GM18519 (cell line): Measurements from ENCODE around the gene MYH11.
A peak's percentile ranks its signal among the peaks of the same experiment; 100 is the strongest.

ENCODE experiments used
- ATAC-seq: cut with Tn5 transposase; IDR thresholded peaks from one replicate; pipeline ENCODE4 v1.9.1; 2021; ENCODE audit warnings: mild to moderate bottlenecking, moderate library complexity; ENCODE audit not compliant: unreplicated experiment, low FRiP score

MYH11 gene

GRCh38 chr16:15856901-15857698 is at the start of gene MYH11:
TSS of gene MYH11 (minus strand) at chr16:15857028. CDS start at chr16:15838252, 18,776 bp downstream.
- no peak for ATAC-seq

DNA sequence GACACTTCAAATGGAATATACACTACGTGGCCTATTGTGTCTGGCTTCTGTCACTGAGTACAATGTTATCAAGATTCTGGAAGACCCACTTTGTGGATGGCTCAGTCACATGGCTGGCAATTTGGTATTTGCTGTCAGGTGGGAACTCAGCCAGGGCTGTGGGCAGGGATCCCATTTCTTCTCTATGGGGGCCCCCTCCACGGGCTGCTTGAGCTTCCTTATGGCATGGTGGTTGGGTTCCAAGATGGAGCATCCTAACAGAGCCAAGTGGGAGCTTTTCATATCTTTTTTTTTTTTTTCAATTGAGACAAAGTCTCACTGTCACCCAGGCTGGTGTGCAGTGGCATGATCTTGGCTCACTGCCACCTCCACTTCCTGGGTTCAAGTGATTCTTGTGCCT is 49.6 kb upstream of the MYH11 start:
- ATAC-seq, result no peak

- no peak for ATAC-seq
Observed at GRCh38 chr16:15903960-15904359, 47.1 kb upstream of the MYH11 start.

DNA sequence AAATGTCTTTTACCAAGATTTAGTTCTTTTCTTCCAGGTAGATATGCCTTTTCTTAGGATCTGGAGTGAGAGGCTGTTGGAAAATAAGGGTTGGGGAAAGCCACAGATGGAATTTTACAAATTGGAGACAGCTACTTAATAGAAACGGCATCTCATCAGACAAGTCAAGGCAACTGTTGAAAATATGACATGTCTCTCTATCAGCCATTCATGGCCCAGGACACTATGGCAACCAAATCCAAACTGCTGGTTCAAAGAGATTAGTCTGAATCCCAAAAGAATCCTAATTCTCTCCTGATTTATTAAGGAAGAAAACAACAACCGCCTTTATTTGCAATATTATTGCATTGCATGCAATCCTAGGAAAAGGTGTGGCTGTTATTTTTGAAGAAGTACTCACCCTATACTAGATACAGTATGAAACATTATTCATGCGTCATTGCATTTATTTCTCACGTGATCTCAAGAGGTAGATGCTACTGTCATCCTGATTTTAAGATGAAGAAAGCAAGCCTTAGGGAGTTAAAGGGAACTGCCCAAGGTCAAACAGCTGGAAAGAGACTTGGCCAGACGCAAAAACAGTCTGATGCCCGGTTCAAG is 44.2 kb upstream of the MYH11 start:
- ATAC-seq, result no peak

DNA sequence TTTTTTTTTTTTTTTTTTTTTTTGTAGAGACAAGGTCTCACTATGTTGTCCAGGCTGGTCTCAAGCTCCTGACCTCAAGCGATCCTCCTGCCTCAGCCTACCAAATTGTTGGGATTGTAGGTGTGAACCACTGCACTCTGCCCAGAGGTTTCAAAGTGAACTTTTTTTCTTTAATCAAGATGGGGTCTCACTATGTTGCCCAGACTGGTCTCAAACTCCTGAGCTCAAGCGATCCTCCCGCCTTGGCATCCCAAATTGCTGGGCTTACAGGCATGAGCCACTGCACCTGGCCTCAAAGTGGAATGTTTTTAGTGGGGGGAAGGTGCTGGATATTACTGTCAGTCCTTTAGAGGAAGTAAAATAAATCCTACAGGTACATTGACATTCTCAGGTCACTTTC is 43.5 kb upstream of the MYH11 start:
- no peak for ATAC-seq

GRCh38 chr16:15899538-15900100 is 42.8 kb upstream of the MYH11 start:
- no peak for ATAC-seq

GRCh38 chr16:15898654-15899053 is 41.8 kb upstream of the MYH11 start:
- no peak for ATAC-seq

DNA sequence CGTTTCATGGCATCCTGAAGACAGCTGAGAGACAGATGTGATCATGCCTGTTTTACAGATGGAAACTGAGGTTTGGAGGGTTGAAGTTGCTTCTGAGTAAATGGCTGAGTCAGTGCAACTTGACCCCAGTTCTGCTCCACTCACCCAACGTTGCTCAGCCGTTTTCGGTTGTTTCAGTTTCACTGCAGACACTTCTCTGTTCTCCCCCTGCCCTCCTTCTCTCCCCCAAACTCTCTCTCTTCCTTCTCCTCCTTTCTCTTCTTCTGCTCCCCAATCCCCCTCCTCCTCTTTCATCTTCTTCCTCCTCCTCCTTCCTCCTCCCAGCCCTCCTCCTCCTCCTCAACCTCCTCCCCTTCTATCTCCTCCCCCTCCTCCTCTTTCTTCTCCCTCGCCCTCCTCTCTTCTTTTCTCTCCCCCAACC is 41.0 kb upstream of the MYH11 start:
- no peak for ATAC-seq

- ATAC-seq, result no peak
Observed at GRCh38 chr16:15897121-15897780, 40.4 kb upstream of the MYH11 start.

GRCh38 chr16:15894571-15895374 is 37.9 kb upstream of the MYH11 start:
- ATAC-seq, result no peak

DNA sequence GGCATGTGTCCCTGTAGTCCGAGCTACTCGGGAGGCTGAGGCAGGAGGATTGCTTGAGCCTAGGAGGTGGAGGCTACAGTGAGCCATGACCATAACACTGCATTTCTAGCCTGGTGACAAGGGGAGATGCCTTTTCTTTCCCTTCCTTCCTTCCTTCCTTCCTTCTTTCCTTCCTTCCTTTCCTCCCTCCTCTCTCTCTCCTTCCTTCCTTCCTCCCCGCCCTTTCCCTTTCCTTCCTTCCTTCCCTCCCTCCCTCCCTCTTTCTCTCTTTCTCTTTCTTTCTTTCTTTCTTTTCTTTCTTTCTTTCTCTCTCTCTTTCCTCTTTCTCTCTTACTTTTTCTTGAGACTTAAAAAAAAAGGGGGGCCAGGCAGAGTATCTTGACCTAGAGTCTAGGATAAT is 34.7 kb upstream of the MYH11 start:
- ATAC-seq, result no peak

GRCh38 chr16:15888072-15888976 is 31.5 kb upstream of the MYH11 start, which contains the start of gene CEP20:
TSS of gene CEP20 (minus strand) at chr16:15888603. CDS start at chr16:15888585, 18 bp downstream.
- ATAC-seq, result peak; percentile 94

DNA sequence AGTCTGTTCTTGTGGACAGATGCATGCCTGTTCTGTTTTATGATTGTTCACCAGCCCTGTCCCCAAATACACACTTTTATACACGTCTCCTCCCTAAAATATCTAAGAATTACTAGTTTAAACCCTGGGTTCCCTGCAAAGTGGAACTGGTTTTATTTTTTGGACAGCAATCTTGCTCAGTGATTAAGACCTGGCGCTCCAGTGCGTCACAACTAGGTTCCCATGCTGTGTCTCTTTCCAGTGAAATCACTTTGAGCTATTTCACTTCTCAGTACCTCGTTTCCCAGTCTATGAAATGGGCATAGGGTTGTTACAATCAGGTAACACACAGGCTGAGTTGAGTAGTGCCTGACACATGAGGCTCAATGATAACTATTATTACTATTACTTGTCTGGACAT is 30.5 kb upstream of the MYH11 start:
- ATAC-seq, result no peak

DNA sequence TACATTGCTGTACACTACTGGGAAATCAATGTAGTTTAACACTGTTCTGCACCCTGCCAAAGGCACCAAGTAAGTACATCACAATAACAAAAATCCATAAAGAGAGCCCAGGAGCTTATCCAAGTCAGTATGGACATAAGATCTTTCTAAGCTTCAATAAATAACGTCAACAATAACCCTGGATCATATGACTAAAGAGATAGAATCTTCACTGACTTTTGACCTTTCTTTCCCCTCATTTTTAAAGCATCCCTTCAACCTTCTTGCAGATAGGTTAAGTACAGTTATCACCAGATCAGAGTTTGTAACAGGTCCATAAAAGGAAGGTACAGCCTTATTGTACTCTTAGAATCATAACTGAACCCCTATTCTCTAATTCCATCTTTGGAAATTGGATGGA is 29.2 kb upstream of the MYH11 start:
- ATAC-seq, result no peak

DNA sequence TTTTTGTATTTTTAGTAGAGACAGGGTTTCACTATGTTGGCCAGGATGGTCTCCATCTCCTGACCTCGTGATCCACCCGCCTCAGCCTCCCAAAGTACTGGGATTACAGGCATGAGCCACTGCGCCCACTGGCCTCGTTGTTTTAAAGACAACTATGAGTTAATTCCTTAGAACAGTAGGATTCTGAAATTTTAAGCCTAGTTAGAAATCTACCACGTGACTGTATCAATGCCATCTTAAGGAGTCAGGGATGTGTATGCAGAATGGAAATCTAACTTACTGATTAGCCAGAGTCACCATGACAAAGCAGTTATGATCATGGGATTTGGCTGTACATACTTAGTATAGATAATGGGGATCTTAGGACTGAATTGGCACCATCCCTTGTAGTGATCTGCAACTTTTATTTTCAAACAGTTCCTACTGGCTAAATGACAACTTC is 28.8 kb upstream of the MYH11 start:
- ATAC-seq, result no peak

DNA sequence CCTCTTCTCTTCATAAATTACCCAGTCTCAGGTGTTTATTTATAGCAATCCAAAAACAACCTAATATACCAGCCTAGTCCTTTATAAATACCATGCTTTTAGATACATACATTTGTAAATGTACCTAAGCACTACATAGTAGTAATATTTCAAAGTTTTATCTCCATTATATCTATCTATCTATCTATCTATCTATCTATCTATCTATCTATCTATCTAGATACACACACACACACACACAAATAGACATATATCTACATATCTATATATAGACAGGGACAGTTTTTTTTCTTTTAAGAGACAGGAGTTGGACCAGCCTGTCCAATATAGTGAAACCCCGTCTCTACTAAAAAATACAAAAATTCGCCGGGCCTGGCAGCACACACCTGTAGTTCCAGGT is 25.7 kb upstream of the MYH11 start:
- ATAC-seq, result no peak

DNA sequence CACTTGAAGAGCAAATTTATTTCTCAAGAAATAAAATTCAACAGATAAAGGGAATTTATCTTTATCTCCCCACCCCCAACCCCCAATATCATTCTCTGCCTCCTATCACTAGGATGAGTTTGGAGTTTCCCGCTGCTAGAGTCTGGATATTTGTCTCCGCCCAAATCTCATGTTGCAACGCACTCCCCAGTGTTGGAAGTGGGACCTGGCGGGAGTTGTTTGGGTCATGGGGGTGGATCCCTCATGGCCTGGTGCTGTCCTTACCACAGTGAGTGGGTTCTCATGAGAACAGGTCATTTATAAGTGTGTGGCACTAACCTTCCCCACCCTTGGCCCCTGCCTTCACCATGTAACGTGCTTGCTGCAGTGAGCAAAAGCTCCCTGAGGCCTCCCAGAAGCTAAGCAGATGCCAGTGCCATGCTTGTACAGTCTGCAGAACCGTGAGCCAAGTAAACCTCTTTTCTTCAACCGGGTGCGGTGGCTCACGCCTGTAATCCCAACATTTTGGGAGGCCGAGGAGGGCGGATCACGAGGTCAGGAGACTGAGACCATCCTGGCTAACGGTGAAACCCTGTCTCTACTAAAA is 25.1 kb upstream of the MYH11 start:
- no peak for ATAC-seq

DNA sequence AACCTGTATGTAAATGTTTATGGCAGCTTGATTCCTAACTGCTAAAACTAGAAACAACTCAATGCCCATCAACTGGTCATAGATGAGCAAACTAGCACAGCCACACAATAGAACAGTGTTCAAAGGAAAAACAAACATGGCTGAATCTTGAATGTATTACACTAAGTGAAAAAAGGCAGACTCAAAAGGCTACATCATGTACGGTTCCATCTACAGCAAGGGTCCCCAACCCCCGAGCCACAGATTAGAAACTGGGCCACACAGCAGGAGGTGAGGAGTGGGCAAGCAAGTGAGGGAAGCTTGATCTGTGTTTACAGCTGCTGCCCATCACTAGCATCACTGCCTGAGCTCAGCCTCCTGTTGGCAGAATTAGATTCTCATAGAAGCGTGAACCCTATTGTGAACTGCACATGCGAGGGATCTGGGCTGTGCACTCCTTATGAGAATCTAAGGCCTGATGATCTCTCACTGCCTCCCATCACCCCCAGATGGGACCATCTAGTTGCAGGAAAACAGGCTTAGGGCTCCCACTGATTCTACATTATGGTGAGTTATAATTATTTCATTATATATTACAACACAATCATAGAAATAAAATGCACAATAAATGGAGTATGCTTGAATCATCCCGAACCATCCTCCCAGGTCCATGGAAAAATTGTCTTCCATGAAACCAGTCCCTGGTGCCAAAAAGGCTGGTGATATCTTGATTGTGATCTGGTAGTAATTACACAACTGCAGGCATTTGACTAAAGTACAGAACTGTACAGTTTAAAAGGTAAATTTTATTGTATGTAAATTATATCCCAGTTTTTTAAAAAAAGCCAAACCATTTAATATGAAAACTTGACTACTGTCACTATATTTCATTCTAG is 23.8 kb upstream of the MYH11 start:
- ATAC-seq, result no peak
